DOHH2 (cell line): ENCODE results near the gene C1QTNF5.
A peak's percentile ranks its signal among the peaks of the same experiment; 100 is the strongest.

ENCODE experiments used
- H3F3A ChIP-seq: fragments of 200-600 bp; sonication (generic), shearing (Covaris generic); 2 replicates; pipeline ENCODE4 v1.6.0; 2016; ENCODE audit warnings: antibody characterized with exemption, mild to moderate bottlenecking; ENCODE audit not compliant: control insufficient read depth, insufficient read depth
- H3K27ac ChIP-seq: fragments of 200-600 bp; sonication (generic); 2 replicates; pipeline ENCODE4 v1.5.1; 2014; ENCODE audit warnings: low read depth, mild to moderate bottlenecking, low read length, moderate library complexity
- H3K27me3 ChIP-seq: fragments of 200-600 bp; sonication (generic); 2 replicates; pipeline ENCODE4 v1.6.1; 2014; ENCODE audit warnings: mild to moderate bottlenecking, low read length, mixed read lengths; ENCODE audit not compliant: control insufficient read depth
- H3K36me3 ChIP-seq: fragments of 200-600 bp; sonication (generic); 2 replicates; pipeline ENCODE4 v1.6.1; 2014; ENCODE audit warnings: mild to moderate bottlenecking, low read length, moderate library complexity, mixed read lengths; ENCODE audit not compliant: control insufficient read depth
- H3K4me1 ChIP-seq: fragments of 200-600 bp; sonication (generic); 2 replicates; pipeline ENCODE4 v1.6.1; 2014; ENCODE audit warnings: mild to moderate bottlenecking, low read length, mixed read lengths; ENCODE audit not compliant: control insufficient read depth
- H3K4me2 ChIP-seq: fragments of 200-600 bp; sonication (generic); 2 replicates; pipeline ENCODE4 v1.6.0; 2014; ENCODE audit warnings: mild to moderate bottlenecking, low read length, moderate library complexity
- H3K4me3 ChIP-seq: fragments of 200-600 bp; sonication (generic); 2 replicates; pipeline ENCODE4 v1.5.1; 2014; ENCODE audit warnings: mild to moderate bottlenecking, low read length, mixed read lengths
- H3K79me2 ChIP-seq: fragments of 200-600 bp; sonication (generic); 2 replicates; pipeline ENCODE4 v1.6.1; 2014; ENCODE audit warnings: mild to moderate bottlenecking, low read length, mixed read lengths; ENCODE audit not compliant: control insufficient read depth
- H3K9me2 ChIP-seq: fragments of 200-600 bp; sonication (generic); replicated peaks from 2 replicates; pipeline ENCODE4 v1.6.1; 2014; ENCODE audit warnings: mild to moderate bottlenecking, low read length, mixed read lengths; ENCODE audit not compliant: control insufficient read depth
- H3K9me3 ChIP-seq: fragments of 200-600 bp; sonication (generic); 2 replicates; pipeline ENCODE4 v1.6.1; 2014; ENCODE audit warnings: antibody characterized with exemption, low read length, mixed read lengths; ENCODE audit not compliant: control insufficient read depth, insufficient read depth
- H4K20me1 ChIP-seq: fragments of 200-600 bp; sonication (generic); 2 replicates; pipeline ENCODE4 v1.6.0; 2014; ENCODE audit warnings: low read depth, mild to moderate bottlenecking, antibody characterized with exemption, low read length, moderate library complexity; ENCODE audit not compliant: control insufficient read depth, insufficient read depth
- EZH2phosphoT487 ChIP-seq: fragments of 200-600 bp; sonication (generic); IDR thresholded peaks from 2 replicates; pipeline ENCODE4 v1.6.1; 2017; ENCODE audit warnings: borderline replicate concordance, mild to moderate bottlenecking, antibody characterized with exemption, low read length, moderate library complexity, mixed read lengths
- TF ChIP-seq, protein P1 (sequence below): fragments of 200-600 bp; sonication (generic); IDR thresholded peaks from one replicate; pipeline ENCODE4 v1.5.1; 2014; ENCODE audit warnings: antibody characterized with exemption, mild to moderate bottlenecking, low read depth, low read length; ENCODE audit not compliant: poor library complexity, severe bottlenecking

The C1QTNF5 gene

DNA sequence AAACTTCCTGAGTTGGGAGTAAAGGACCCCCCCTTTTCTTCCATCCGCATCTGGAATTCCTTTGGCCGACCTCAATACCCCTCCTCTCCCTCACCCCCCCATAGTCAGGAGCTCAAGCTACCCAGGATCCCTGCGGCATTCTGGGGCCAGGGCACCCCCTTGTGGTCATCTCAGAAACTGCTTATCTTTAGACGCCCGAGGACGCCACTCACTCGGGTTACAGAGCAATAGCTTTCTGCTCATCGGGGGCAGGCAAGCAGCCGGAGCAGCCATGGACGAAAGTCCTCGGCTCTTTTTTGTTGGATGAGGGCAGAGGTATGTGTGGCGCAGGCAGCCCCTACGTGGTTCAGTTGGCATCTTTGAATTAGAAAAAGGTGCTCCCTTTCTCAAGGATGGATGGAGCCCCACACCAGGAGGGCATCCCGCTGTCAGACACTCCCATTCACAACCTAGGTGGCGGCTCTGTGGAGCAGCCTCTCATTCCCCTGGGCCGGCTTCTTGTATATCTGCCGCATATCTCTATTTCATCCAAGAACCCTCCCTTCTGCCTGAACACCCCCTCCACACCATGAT lies 2.3 kb downstream of the C1QTNF5 start:
- H3K4me3 ChIP-seq = peak overlapping the region; percentile 5; the same call in 1 of the 2 replicates
- peaks cover 52% of the 10 kb centered on the region for H3K4me1 ChIP-seq
- H3K9me2 ChIP-seq = no peaks in the 10 kb centered on the region
- peaks cover 28% of the 10 kb centered on the region for H3K27me3 ChIP-seq
- H3K27ac ChIP-seq = no peak overlapping the region
- 0 out of 2 replicates have a peak, but pooled peaks cover 8% of the 10 kb centered on the region for H4K20me1 ChIP-seq
- no peaks in the 10 kb centered on the region for H3K9me3 ChIP-seq
- H3K4me2 ChIP-seq = peak overlapping the region; percentile 29
- peaks cover 28% of the 10 kb centered on the region for H3K36me3 ChIP-seq
- TF ChIP-seq, protein P1, sequence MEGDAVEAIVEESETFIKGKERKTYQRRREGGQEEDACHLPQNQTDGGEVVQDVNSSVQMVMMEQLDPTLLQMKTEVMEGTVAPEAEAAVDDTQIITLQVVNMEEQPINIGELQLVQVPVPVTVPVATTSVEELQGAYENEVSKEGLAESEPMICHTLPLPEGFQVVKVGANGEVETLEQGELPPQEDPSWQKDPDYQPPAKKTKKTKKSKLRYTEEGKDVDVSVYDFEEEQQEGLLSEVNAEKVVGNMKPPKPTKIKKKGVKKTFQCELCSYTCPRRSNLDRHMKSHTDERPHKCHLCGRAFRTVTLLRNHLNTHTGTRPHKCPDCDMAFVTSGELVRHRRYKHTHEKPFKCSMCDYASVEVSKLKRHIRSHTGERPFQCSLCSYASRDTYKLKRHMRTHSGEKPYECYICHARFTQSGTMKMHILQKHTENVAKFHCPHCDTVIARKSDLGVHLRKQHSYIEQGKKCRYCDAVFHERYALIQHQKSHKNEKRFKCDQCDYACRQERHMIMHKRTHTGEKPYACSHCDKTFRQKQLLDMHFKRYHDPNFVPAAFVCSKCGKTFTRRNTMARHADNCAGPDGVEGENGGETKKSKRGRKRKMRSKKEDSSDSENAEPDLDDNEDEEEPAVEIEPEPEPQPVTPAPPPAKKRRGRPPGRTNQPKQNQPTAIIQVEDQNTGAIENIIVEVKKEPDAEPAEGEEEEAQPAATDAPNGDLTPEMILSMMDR = peak; percentile 93
- TF ChIP-seq EZH2phosphoT487 = no peak
- peaks cover 36% of the 10 kb centered on the region for H3K79me2 ChIP-seq
- 0 out of 2 replicates have a peak, but pooled peaks cover 3% of the 10 kb centered on the region for H3F3A ChIP-seq

DNA sequence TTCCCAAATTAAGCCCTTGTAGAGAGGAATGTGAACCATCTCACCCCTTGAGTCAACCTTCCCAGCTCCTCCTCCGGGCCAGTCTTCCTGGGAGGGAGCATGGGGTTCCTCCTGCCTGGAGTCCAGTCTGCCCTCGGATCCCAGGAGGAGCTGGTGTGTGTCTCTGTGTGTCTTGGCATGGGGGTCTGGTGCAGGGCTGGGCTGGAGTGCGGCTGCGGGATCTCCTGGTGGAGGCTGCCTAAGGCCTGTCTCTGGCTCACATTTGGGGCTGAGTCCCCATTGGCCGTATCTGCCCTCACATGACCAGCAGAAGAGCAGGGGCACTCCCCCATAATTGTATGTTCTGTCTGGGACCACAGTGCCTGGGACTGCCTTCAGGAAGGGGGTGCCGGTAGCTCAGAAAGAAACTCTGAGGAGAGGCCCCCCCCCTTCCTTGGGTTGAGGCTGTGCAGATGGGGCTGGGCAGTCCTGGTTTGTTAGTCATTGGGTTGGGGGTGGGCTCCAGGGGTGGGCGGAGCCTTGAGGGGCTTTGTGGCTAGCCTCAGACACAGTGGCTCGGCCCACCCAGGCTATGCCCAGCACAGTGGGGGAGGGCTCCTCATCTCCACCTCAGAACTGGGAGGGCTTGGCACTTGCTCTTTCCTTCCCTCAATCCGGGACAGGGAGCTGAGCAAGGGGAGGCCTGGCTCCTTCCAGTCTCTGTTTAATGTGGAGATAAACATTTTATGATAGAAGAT lies 2.9 kb downstream of the C1QTNF5 start:
- Histone ChIP-seq H3K4me2 (peak overlapping the region; percentile 29), H3K4me1 (peaks cover 53% of the 10 kb centered on the region), H3K36me3 (peaks cover 28% of the 10 kb centered on the region), H3K27ac (no peak overlapping the region), H3K9me2 (no peaks in the 10 kb centered on the region), H3K9me3 (no peaks in the 10 kb centered on the region), H3K27me3 (peaks cover 22% of the 10 kb centered on the region), H3F3A (0 out of 2 replicates have a peak, but pooled peaks cover 3% of the 10 kb centered on the region), H3K4me3 (peak overlapping the region; percentile 5; the same call in 1 of the 2 replicates), H4K20me1 (0 out of 2 replicates have a peak, but pooled peaks cover 8% of the 10 kb centered on the region), H3K79me2 (peaks cover 36% of the 10 kb centered on the region)
- TF ChIP-seq, protein P1 = no peak
- TF ChIP-seq EZH2phosphoT487 = no peak

DNA sequence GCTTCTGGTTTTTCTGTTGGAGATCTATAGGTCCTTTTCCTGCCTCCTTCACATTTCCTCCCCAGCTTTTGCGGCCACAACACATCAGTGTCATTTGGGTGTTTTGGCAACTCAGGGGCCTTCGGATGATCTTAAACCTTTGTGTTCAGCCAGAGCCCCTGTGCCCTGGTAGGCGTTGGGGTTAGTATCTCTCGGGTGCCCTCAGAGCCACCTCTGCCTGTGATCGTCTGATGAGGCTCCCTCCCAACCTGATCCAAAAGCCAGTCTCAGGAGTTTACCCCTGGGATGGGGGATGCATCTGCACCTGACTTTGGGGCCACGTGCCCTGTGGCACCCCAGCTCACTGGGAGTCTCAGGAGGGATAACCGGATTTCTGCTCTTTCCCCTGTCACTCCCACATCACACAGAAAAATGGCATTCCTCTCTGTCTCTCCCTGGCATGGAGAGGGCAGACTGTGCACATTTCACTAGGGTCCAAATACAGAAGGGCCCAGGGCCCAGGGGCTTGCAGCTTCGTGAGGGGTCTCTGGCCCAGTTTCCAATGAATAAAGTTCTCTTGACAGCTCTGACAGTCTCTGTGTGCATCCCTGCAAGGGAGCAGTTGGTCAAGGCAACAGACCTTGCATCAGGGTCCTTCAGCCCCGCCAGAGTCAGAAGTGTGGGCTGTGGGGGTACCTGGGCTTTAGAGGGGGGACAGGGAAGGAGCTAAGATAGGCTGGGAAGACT lies 3.8 kb downstream of the C1QTNF5 start:
- no peak overlapping the region for H3K4me3 ChIP-seq
- H3K4me1 ChIP-seq = peaks cover 53% of the 10 kb centered on the region

More for the DNA sequence above, 3.8 kb downstream of the C1QTNF5 start:
- H3K27me3 ChIP-seq = peaks cover 14% of the 10 kb centered on the region
- H3K4me2 ChIP-seq = peak overlapping the region; percentile 15; the same call in 1 of the 2 replicates
- H3F3A ChIP-seq = 0 out of 2 replicates have a peak, but pooled peaks cover 3% of the 10 kb centered on the region
- no peaks in the 10 kb centered on the region for H3K9me3 ChIP-seq
- no peak overlapping the region for H3K27ac ChIP-seq
- H3K36me3 ChIP-seq = peaks cover 28% of the 10 kb centered on the region
- no peak for TF ChIP-seq EZH2phosphoT487
- H3K79me2 ChIP-seq = peaks cover 36% of the 10 kb centered on the region
- H4K20me1 ChIP-seq = 0 out of 2 replicates have a peak, but pooled peaks cover 8% of the 10 kb centered on the region
- H3K9me2 ChIP-seq = no peaks in the 10 kb centered on the region
